ENCODE data around the gene EIF3J.

EIF3J gene

DNA sequence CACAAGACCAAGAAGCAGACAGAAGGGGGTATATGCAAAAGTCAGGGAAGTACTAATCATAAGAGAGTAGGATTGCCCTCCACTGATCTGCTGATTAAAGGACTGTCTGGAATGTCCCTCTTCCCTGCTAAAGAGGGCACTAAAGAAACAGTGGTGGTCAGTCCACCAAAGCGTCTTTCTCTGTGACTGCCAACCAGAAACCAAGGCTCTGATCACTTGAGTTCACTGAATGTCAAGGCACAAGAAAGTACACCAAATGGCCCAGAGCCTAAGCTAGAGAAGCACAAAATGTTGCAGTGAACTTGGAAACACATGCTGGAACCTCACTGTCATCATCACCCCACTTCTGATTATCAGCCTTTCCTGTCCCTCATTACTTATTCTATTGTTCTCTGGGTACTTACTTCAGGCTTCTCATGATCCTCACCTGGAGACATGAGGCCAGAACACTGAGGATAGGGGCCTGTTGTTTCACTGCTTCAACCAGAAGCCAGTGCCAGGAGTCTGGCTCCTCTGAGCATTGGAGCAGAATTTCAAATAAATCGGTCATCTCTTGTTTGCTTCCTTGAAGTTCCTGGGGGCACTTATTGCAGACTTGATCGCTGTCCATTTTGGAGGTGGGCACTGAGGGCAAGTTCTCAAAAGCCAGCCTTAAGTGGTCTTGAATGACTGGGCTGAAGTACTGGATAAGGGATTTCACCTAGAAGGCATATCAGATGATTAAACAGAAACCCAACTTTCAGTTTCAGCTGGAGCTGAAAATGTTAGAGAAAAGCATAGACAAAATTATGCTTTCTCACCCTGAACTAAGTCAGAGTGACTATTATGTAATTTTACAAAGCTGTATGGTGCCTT is 58.9 kb downstream of the EIF3J start:
- no peak for DNase-seq (ENCODE audit: low read depth)

DNA sequence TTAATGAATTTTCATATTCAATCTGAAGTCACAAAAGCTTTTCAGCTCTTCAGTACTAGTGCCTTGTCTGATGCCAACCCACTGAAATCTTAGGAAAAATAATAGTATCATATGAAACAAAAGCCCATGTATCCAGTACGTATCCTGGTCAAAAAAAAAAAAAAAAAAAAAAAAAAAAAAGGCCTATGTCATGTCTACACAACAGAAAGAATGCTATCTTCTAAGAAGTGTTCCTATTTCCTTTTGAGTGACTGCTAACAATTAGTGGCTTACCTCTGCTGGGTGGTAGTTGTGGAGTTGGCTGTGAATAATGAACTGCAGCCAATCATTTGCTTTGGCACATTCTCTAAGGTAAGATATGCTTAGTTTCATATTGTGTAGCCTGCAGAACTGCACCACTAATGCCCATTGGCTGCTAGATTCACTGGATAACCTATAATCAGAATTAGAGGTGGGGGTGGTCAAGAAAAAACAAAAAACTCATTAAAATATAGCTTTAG is 59.6 kb downstream of the EIF3J start:
- DNase-seq (ENCODE audit: low read depth), result no peak

DNA sequence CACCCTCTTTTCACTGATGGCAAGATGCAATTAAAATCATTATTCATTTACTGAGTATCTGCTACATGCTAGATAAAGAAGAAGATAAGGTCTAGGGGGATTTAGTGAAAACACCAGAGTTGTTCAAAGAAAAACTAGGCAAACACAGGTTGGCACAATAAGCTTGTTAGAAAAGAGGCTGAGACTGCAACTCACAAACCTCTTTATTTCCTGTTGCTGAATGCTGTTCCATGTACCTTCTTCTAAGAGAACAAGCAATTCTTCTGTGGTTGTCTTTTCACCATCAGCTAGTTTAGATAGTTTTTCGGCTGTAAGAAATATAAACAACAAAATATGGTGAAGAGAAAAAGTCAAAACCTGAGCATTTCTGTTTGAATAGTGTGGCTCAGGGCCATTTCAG is 61.1 kb downstream of the EIF3J start:
- DNase-seq (ENCODE audit: low read depth), result no peak

DNA sequence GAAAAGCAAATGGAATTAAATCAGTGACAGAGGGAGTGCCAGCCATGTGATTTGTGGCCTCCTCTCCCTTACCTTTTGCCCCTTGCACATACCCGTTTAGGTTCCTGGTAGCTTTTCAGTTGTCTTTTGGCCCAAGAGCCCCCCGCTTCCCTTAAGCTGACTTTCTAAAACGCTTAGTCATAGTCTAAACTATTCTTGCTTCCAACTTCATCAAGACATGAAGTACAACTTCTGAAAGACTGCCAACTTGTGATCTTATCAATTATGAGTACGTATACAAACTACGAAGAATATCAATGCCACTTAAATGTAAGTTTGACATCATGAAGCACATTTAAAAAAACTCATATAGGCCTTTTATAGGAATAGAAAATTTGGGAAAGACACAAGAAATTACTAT is 61.9 kb downstream of the EIF3J start:
- no peak for DNase-seq (ENCODE audit: low read depth)

DNA sequence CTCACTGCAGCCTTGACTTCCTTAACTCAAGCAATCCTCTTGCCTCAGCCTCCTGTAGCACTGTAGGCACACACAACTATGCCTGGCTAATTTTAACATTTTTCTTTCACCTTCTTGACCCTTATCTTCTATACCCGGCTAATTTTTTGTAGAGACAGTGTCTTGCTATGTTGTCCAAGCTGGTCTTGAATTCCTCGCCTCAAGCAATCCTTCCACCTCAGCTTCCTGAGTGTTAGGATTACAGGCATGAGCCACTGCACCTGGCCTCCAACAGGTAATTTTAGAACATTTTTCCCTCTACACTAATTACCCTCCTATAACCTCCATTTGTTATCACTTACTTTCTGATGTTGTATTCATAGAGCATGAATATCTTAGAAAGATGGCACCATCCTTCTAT is 66.2 kb downstream of the EIF3J start:
- DNase-seq (ENCODE audit: low read depth), result no peak

DNA sequence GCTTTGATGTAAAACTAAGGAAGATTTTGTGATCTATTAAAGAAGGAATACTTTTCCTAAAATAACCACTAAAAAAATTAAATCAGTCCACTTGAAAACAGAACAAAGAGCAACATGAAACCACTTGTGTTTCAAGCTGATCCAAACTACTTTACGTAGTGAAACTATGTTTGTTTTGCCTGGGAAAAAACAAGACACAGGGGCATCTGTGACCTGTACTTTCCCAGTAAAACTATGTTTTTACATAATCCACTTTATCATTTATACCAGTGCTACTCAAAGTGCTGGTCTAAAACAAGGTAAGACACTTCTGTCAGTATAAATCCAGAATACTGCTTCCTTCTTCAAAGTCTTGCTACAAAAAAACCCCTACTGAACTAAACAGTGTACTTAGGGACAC is 69.8 kb downstream of the EIF3J start:
- DNase-seq (ENCODE audit: low read depth), result no peak

Measured in activated T-helper 1 cell treated with Interleukin-2 at 50 U/mL for 16 hours (primary cell).